Stimulated activated CD4-positive, alpha-beta T cell treated with anti-CD3 and anti-CD28 coated beads, Interleukin-4, amount 100 ng/mL, for 4 hours (primary cell): ENCODE results near the gene SLAMF1.

Experiments
- DNase-seq, 2 experiments: peaks; one replicate each; pipeline ENCODE4 v3.0.0-alpha.2; 2020

SLAMF1 gene

DNA sequence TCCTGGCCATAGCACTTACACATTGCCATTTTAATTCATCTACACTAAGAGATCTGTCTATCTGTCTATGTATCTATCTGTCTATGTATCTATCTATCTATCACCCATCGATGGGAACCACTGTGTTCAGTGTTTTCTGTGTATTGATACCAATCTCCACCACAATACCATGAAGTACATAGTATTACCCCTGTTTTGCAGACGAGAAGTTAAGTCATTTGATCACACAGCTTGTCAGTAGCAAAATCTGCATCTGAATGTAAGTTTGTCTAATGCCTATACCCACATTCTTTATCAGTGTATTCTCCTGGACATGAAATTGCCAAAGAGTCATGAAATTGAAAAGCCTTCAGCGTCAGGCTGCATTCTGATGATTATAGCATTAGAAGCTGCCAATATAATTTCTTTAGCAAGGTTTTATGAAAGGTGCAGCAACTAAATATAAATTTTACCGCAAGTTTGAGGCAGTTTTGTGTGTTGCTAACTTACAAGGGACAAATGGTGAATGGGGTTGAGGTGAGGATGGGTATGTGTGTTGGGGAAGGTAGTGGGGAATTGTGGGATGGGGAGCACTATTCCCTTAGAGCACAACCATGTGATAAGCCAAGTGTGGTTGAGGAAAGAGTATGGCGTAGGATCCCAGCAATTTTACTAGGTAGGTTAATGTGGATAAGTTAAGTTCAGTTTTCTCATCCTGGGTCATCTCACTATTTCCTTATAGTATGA, 24.2 kb downstream of the SLAMF1 start:
- DNase-seq: no peak

DNA sequence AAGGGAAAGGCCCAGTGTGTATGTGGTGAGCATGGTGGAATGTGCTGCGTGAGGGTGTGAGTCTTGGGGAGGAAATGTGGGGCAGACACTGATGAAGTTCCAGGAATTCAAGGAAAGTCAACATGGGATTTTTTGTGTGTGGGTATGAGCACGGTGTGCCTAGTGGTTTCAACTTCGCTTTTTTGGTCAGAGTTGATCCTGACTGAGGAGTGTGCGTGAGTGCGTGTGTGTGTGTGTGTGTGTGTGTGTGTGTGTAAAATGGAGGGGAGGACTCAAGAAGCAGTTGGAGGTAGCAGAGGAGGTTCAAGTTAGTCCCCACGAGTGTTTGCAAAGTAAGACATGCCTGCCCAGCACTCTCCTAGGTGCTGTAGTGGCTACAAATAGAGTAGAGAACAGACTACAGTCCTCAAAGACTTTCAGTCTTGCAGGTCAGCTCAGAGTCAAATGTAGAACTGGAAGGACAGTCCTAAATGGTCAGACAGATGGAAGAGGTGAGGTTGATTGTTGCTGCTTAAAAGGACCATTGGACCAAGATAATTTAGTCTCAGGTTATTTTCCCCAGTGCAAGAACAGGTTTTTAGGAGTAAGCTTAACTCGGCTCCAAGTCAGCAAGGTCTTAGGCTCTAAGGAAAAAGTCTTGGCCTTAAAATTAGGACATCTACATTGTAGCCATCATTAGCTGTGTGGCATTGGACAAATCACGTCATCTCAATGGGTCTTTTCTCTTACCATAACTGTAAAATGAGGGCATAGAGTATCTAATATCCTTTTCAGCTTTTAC, 25.0 kb downstream of the SLAMF1 start:
- no peak for DNase-seq

DNA sequence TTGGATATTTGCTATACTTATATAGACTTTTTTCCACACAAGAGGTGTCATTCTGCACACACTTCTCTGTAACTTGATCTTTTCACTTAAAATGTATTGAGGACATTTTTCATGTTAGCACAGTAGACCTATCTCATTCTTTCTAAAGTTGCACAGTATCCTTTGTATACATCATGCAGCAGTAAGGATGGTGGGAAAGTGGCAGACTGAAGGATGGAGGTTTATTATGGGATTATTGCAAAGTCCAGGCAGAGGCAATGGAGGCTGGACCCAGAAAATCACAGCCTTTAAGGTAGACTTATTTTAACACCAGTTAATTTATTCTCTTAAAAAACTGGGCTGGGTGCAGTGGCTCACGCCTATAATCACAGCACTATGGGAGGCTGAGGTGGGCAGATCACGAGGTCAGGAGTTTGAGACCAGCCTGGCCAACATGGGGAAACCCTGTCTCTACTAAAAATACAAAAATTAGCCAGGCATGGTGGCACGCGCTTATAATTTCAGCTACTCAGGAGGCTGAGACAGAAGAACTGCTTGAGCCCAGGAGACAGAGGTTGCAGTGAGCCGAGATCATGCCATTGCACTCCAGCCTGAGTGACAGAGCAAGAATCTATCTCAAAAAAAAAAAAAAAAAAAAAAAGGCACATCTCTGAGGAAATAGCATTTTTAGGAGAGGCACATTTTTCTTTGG, 25.8 kb downstream of the SLAMF1 start:
- no peak for DNase-seq

DNA sequence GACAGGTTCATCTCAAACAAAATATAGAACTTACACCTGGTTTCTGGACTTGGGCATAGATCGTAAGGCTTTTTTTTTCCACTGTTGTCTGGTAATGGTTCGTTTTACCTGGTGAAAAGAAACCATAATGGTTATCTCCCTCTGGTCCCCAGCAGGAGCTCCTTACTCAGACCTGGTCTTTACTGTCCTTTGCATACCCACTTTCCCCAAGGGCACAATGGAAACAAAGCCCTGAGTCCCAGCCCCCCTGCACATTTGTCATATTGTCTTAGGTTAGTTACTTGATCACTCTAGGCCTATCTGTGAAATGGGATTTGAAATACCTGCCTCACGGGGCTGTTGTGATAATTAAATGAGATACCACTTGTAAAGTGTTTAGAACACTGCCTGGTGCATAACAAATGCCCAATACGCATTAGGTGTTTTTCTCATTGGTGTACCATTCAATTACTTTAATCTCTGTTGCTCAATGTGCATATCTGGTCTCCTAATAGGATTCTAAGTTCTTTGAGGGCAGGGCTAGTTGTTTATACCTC, 27.0 kb downstream of the SLAMF1 start:
- no peak for DNase-seq

DNA sequence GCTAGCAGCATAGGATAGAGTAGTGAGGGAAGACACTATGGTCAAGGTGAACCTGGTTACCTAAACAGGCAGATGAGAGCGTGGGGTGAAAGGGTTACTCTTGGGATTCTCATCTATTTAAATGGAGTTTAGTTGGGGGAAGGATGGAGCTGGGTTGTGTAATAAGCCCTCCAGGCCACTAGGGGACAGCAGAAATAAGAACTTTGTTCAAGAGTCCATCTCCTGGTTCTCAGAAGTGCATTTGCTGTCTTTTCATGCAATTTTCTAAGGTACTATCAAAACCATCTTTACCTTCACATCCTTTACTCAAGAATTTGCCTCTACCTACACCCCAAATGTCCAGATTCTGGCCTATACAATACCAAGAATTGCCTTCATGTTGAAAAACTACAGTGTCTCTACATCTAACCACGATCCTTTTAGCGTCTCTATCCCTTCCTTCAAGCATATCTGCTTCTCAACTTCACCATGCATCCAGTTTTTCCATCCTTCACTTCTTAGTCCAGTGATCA, 28.0 kb downstream of the SLAMF1 start:
- DNase-seq: no peak

DNA sequence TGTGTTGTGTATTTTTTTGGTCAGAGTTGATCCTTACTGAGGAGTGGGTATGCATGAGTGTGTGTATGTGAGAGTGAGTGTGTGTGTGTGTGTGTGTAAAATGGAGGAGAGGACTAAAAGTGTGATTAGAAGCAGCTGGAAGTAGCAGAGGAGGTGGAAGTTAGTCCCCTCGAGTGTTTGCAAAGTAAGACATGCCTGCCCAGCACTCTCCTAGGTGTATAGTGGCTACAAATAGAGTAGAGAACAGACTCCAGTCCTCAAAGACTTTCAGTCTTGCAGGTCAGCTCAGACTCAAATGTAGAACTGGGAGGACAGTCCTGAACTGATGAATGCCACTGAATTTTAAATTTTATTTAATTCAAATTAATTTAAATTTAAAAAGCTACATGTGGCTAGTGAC, 28.5 kb downstream of the SLAMF1 start:
- no peak for DNase-seq

DNA sequence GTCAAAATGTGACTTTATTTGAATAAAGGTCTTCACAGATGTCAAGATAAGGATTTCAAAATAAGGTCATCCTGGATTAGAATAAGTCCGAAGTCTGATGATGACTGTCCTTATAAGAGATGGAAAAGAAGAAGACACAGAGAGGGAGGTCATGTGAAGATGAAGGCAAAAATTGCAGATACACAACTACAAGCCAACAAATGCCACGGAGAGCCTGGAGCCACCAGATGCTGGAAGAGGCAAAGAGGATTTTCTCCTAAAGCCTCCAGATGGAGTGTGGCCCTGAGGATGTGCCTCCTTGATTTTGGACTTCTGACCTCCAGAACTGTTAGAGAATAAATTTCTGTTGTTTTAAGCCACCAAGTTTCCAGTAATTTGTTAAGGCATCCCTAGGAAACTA, 31.2 kb downstream of the SLAMF1 start:
- DNase-seq: no peak

DNA sequence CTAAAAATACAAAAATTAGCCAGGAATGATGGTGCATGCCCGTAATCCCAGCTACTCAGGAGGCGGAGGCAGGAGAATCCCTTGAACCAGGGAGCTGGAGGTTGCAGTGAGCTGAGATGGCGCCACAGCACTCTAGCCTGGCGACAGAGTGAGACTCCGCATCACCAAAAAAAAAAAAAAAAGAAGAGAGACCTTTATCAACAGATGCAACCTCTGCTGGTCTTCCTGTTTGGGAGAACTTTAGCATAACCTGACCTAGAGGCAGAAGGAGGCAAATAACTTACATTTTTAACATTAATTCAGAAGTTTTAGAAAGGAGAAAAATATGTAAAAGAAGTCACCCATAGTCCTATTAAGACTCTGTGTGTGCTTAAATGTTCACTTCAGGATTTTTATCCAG, 32.4 kb downstream of the SLAMF1 start:
- no peak for DNase-seq

DNA sequence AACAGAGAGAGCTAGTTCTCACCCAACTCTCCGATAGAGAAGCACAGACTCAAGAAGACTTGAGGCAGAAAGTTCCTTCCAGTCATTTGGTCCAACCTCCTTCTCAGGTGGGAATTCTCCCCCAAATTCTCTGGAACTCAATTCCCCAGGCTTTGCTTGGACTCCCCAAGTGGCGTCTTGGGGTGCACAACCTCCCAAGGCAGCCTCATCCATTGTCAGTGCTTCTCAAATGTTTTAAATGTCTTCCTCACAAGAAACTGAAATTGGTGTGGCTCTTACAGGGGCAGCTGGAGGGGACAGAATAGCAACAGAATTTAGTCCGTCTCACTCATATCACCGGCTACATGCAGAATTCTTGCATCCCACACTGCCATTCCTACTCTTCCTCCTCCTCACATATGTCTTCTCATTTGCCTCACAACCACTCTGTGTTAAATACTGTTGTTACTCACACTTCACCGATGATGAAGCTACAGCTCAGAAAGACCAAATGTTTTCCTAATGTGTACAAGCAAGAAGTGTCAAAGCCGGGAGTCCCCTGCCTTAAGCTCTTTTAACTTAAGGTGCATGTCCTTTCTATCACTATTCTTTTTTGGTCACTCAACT, 34.1 kb downstream of the SLAMF1 start:
- DNase-seq: no peak

DNA sequence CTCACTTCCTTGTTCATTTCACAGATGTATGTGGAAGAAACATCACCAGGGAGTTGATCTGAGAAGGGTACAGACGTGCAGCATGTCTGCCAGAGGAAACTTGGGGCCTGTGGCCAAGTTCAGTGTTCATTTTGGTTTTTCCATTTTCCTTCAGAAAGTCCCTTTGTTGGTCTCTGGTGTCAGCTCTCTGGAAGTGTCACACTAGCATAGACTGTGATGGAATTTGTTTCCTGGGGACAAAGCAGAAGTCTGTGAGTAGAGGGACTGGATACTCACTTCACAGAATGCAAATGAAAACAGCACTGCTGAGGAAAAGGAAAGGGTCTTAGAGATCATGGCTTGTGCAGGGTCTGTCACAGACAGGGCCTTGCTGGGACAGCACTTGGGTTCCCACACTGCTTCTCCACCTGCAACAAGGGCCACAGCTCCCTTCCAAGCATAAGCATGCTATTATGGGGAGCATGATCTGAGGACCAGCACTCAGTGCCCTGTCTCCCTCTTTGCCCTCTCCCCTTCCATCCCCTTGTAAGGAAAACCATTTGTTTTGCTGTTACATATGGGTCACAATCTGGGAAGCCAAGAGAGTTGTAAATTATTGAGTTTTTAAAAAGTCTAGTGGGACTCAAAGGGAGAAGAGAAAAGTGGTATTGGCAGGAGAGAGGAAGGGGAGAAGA, 36.1 kb downstream of the SLAMF1 start:
- DNase-seq: no peak

DNA sequence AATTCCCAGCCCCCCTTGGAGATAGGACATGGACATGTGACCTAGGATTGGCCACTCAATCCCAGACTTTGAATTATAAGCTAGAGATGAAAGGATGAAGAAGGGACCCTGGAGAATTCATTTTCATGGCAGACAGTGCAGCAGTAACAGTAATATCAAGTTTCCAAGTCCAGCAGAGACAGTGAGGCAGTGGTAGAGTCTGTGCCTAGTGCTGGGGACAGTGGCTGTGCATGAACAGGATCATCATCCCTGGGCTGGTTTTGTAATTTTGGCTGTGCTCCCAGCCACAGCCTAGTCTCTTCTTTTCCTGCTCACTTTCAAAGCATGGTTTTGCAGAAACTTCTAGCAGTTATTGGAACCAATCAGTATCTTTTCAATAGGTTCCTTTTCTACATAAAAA, 37.9 kb downstream of the SLAMF1 start:
- no peak for DNase-seq

DNA sequence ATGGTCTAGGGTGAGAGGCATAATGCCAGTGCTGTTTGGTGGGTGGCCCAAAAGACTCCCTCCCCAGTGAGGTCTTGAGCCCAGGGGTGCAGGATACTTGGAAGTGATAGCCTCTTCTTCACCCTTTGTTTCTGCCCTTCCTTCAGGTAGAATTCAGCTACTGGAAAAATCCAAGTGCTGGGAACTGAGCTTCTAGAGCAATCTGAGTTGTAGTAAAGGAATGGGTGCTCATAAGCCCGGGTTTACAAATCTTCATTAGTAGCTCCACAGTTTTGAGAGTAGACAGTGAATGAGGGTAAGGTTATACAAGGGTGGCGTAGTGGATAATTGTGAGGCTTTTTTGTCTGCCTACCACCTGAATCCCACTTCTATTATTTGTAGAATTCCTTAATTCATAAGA, 38.3 kb downstream of the SLAMF1 start:
- DNase-seq: no peak

DNA sequence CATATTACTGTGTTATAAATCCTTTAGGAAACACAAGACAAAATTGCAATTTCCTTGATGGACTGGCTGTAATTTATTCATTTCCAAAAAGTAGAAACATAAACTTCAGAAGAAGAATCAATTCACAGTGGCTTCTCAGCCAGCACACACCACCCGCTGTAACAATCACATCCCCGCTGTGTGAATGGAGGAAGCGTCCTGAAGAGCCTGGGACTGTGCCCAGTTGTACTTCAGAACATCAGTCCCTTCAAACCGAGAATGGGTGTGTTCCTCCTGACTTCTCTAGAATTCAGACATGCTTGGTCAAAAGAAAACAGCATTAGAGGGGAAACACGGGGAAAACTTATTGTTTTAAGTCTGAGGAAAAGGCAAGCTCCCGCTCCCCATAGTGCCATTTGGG, 38.8 kb downstream of the SLAMF1 start:
- DNase-seq: no peak

DNA sequence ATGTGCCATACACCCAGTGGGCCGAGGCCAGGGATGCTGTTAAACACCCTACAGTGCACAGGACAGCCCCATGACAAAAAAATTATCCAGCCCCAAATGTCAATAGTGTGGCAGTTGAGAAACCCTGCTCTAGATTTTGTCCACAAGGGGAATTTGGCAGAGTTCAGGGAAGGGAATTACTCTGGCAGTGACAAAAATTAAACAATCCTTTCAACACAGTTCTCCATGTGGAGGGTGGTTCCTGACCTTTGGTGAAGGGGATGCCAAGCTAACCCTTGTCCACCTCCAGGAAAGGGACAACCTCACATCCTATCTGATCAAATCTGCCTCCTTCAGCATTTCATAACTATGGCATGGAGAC, 39.2 kb downstream of the SLAMF1 start:
- DNase-seq: no peak

DNA sequence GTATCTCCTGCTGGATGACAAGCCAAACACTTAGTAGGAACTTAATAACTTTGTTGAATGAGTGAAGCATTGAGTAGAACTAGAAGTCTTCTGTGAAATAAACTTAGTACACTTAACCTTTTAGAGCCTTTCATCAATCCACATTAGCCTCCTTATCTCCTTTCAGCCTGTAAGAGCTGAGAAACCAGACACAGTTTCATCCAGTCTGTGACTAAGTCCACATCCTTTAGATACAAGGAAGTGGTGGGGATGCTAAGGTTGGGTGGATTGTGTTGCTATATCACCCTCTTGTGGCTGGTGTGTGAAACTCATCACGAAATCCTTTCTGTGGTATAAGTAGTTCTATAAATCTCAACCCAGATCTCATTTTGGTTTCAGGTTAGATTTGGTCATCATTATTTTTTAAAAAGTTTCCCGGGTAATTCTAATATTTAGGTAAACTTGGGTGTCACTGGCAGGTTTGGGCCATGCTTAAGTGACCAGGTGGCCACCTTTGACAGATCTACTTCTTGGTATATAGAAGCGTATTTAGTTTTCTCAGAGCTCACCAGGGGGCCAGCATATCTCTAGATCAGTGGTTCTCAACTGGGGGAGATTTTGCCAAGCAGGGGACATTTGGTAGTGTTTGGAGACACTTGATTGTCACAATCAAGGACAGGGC, 39.7 kb downstream of the SLAMF1 start:
- DNase-seq: peak in 1 of 2 experiments; percentile 71

DNA sequence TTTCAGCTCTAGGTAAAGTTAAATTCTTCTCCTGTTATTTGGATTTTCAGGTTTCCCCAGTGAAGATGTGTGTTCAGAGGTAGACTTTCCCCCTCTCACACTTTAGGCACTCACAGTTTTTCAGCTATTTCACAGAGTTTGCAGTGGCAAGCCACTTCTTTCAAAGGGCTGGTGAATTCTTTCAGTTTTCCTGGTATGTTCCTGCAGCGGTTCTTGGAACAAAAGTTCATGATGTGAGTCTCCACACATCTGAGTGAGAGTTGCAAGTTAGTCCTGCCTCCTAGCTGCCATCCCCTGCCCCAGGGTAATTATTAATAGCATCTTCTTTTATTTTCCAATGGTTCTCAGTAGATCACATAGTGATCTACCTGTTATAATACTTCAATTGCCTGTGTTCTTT, 40.2 kb downstream of the SLAMF1 start:
- DNase-seq: no peak

DNA sequence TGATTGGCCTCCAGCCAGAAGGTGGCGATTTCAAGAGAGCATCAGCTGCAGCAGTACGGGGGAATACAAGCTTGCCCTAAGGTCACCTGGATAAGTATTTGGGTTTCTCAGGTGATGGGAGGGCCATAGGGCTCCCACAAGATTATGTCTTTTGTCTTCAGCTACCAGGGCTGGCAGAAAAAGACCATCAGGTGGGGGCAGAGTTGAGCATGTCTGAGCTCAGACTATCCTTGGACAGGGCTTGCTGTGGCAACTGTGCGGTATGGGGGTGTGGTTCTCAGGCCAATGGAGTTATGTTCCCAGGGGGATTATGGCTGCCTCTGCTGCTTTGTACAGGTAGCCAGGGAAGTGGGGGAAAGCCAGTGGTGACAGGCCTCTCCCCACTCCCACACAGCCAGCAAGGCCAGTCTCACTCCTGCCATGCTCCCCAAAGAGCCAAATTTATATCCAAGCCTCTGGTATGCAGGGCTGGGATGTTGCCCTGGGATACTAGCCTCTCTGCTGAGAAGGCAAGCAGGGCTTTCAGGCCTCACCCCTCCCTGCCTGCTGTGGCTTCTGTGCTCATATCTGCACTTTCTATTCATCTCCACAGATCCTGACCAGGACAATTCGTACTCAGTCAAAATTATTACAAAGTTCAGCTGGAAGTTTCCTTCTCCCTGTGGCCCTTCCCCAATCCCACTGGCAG, 40.9 kb downstream of the SLAMF1 start:
- no peak for DNase-seq

DNA sequence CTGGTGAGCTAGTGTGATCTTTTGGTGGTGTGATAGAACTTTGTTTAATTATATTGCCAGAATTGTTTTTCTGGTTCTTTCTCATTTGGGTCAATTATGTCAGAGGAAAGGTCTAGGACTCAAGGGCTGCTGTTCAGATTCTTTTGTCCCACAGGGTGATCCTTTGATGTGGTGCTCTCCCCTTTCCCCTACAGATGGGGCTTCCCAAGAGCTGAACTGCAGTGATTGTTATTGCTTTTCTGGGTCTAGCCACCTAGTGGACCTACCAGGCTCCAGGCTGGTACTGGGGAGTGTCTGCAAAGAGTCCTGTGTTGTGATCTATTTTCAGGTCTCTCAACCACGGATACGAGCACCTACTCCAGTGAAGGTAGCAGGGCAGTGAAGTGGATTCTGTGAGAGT, 41.6 kb downstream of the SLAMF1 start:
- no peak for DNase-seq

DNA sequence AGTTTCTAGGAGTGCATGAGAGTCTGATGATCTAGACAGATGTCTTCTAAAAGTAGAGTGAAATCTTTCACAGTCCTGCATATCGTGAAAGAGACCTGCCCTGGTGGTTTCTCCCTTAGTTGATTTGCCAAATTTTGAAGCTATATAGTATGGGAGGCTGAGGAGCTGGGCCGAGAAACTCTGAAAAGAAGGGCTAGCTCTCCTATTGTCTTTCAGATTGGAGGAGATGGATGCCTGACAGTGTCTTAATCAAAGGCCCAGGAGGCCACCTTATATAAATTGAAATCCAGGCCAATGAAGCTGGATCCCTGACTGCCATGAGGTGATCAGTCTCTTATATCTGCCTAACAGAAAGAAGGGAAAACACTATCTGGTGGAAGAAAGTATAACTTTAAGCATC, 49.1 kb downstream of the SLAMF1 start:
- DNase-seq: no peak

DNA sequence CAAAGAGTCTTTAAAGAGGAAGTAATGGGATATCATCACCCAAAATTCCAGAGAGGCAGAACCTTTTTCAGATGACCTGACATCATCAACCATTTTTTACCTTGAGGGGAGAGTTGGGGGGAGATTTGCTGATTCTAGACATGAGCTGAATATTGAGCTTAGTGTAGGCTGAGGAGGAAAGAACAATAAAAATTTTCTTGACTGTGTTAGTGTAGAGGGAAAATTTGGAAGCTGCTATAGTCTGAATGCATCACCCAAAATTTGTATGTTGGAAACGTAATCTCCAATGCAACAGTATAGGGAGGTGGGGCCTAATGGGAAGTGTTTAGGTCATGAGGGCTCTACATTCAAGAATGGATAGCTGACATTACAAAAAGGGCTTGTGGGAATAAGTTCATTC, 49.8 kb downstream of the SLAMF1 start:
- DNase-seq: no peak

DNA sequence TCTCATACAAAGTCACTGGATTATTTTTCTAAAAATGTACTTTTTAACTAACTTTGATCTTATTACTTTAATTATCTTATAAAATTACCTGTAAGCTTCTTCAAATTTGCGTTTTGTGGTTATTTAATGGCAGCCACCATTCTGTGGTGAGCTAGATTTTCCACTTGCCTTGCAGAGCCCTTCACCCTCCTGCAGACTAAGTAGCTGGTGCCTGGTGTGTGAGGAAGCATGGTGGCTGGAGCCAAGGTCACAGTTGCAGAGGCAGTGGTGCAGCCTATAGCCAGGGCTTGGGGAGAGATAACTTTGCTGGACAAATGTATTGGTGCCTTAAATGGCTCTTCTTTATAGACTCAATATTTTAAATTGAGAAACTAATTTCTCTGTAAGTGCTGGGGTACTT, 56.4 kb downstream of the SLAMF1 start:
- DNase-seq: no peak
